Keratinocyte (primary cell): Measurements from ENCODE around the gene RIF1.

Experiments used
- EZH2 ChIP-seq: IDR thresholded peaks from one replicate; pipeline ENCODE4 v1.6.1; 2012; ENCODE audit warnings: inconsistent platforms, mild to moderate bottlenecking, low read length, moderate library complexity
- TF ChIP-seq, protein P1 (sequence below), 3 experiments: IDR thresholded peaks in 1 of 3; conservative IDR thresholded peaks in 1 of 3; optimal IDR thresholded peaks in 1 of 3; 2 replicates in 2 of 3; 3 replicates in 1 of 3; pipeline versions ENCODE3 to v1.5.1; 2011; ENCODE audit warnings: low read length in 3 of 3, mild to moderate bottlenecking in 3 of 3, moderate library complexity in 2 of 3, control low read depth in 1 of 3, inconsistent platforms in 1 of 3; ENCODE audit not compliant: insufficient read depth in 2 of 3; ENCODE audit errors: extremely low read depth in 1 of 3

DNA sequence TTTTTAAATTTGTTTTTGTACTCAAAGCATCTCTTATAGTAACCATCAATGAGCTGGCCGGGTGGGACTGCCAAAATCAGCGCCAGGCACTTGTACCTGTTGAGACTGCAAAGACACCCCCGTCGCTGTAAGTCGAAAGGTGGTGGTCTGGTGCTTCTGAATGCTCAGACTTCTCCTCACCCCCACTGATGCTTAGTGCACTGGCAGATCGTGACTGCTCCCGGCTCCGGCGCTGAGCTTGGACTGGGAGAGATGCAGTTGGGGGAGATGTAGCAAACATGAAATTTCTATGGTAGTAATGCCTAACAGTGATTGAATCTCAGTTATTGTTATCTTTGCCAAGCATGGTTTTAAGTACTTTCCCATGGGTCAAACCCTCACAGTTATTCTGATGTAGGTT is 80.6 kb downstream of the RIF1 start:
- TF ChIP-seq, protein P1, sequence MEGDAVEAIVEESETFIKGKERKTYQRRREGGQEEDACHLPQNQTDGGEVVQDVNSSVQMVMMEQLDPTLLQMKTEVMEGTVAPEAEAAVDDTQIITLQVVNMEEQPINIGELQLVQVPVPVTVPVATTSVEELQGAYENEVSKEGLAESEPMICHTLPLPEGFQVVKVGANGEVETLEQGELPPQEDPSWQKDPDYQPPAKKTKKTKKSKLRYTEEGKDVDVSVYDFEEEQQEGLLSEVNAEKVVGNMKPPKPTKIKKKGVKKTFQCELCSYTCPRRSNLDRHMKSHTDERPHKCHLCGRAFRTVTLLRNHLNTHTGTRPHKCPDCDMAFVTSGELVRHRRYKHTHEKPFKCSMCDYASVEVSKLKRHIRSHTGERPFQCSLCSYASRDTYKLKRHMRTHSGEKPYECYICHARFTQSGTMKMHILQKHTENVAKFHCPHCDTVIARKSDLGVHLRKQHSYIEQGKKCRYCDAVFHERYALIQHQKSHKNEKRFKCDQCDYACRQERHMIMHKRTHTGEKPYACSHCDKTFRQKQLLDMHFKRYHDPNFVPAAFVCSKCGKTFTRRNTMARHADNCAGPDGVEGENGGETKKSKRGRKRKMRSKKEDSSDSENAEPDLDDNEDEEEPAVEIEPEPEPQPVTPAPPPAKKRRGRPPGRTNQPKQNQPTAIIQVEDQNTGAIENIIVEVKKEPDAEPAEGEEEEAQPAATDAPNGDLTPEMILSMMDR (optimal IDR thresholded peaks at IDR 0.05 in 1 of 3, IDR thresholded peaks at IDR 0.05 in 1 of 3, conservative IDR thresholded peaks at IDR 0.05 in 1 of 3; ENCODE audit: extremely low read depth in 1 of 3, insufficient read depth in 2 of 3, low read length in 3 of 3): no peak
- TF ChIP-seq EZH2: no peak
